AG04449 (cell line): ENCODE results near the gene SLC17A1.

Experiments
- CTCF ChIA-PET: fragments of 350-600 bp; formaldehyde crosslinking; extraction: SDS; loops from one replicate; lab custom pipeline; 2021; ENCODE audit warnings: antibody characterized with exemption; lab: Yijun Ruan, JAX
- POLR2A ChIA-PET: fragments of 400-600, 350-600 bp; formaldehyde crosslinking; extraction: SDS; loops from one replicate; lab custom pipeline; 2020; ENCODE audit warnings: antibody characterized with exemption, inconsistent platforms; lab: Yijun Ruan, JAX
- DNase-seq: peaks from one replicate; pipeline ENCODE4 v3.0.0-alpha.2; 2010; ENCODE audit warnings: low read depth, low spot score
- H3K4me3 ChIP-seq: 2 replicates; pipeline ENCODE4 v1.5.1; 2011; ENCODE audit warnings: low read depth, mild to moderate bottlenecking, control low read depth, low read length
- TF ChIP-seq, protein P1 (sequence below): IDR thresholded peaks from one replicate; pipeline ENCODE4 v1.5.1; 2011; ENCODE audit warnings: mild to moderate bottlenecking, moderate library complexity, low read length, control low read depth, inconsistent platforms; ENCODE audit not compliant: insufficient read depth; ENCODE audit errors: missing control alignments

SLC17A1 gene

GRCh38 chr6:25829375-25829774 lies 2.5 kb downstream of the SLC17A1 start:
- DNase-seq, result no peak
- TF ChIP-seq, protein P1, sequence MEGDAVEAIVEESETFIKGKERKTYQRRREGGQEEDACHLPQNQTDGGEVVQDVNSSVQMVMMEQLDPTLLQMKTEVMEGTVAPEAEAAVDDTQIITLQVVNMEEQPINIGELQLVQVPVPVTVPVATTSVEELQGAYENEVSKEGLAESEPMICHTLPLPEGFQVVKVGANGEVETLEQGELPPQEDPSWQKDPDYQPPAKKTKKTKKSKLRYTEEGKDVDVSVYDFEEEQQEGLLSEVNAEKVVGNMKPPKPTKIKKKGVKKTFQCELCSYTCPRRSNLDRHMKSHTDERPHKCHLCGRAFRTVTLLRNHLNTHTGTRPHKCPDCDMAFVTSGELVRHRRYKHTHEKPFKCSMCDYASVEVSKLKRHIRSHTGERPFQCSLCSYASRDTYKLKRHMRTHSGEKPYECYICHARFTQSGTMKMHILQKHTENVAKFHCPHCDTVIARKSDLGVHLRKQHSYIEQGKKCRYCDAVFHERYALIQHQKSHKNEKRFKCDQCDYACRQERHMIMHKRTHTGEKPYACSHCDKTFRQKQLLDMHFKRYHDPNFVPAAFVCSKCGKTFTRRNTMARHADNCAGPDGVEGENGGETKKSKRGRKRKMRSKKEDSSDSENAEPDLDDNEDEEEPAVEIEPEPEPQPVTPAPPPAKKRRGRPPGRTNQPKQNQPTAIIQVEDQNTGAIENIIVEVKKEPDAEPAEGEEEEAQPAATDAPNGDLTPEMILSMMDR, result no peak
- POLR2A ChIA-PET, result no interaction called here
- no peak overlapping the region for H3K4me3 ChIP-seq
- CTCF ChIA-PET, result no interaction called here

DNA sequence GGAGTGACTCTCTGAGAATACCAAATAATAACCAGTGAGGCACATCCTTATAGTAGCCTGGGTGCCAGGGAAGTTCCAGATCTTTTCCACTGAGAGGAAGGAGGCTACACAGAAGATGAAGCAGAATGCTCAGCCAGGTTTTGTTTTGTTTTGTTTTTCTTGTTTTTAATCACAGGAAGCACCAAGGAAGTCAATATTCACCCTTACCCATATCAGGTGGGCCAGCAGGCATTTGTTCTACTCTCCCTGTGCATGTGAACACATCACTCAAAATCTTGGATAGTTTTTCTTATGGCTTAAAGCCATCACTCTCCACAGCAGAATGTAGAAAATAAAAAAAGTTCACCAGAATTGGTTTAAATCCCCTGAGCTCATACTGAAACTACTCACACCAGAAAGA lies 10.5 kb downstream of the SLC17A1 start:
- CTCF ChIA-PET, result no interaction called here
- POLR2A ChIA-PET, result no interaction called here
- DNase-seq, result no peak

GRCh38 chr6:25816252-25816651 lies 15.6 kb downstream of the SLC17A1 start:
- DNase-seq, result no peak
- no peak overlapping the region for H3K4me3 ChIP-seq
- TF ChIP-seq, protein P1, result no peak
- ChIA-PET POLR2A (no interaction called here), CTCF (no interaction called here)

More for the DNA sequence above, 10.5 kb downstream of the SLC17A1 start:
- TF ChIP-seq, protein P1, result no peak
- H3K4me3 ChIP-seq, result no peak overlapping the region

DNA sequence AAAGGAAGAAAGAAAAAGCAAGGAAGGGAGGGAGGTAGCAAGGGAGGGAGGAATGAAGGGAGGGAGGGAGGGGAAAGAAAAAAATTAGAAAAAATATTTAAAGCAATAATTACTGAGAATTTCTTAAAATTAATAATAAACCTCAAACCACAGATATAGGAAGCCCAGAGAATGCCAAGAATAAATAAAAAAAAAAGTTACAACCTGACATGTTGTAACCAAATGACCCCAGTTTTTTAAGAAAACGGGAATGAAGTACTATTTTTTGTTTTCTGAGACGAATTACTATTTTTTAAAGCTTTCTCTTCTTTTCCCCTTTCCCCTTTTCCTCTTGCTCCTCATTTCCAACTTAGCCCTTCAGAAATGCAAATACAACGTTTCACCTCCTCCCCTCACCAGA lies 16.7 kb downstream of the SLC17A1 start:
- no peak overlapping the region for H3K4me3 ChIP-seq
- ChIA-PET CTCF (no interaction called here), POLR2A (no interaction called here)
- TF ChIP-seq, protein P1, result no peak
- DNase-seq, result no peak

DNA sequence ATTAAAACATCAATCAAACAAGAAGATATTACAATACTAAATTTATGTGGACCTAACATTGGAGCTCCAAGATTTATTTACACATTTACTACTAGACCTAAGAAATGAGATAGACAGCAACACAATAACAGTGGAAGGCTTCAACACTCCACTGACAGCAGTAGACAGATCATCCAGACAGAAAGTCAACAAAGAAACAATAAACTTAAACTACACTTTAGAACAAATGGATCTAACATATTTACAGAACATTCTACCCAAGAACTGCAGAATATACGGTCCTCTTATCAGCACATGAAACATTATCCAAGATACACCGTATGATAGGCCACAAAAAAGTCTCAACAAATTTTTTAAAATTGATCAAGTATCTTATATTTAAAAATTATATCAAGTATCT lies 27.0 kb downstream of the SLC17A1 start:
- ChIA-PET POLR2A (no interaction called here), CTCF (interaction anchor here (1.4 to 2.6 kb wide), 2 partner anchors 16 to 198 kb away, joined by 4 to 12 read pairs; no protein-coding TSS in a partner anchor)
- TF ChIP-seq, protein P1, result no peak

DNA sequence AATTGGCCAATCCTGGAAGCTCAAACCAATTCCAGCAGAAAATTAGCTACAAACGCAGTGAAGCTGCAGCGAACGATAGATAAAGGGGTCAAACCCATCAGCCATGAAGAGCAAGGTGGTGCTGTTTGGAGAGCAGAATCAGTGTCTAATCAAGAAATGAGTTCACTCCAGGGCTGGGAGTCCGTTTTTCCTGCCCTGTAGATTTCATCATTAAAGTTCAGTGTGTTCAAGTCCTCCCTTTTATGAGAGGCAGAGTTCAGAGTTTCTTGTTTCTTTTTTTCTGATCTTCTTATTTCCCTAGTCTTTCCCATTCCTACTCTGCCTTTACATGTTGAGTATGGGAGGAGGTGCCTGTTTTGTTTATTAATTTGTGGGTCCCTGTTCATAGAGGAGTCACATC lies 30.4 kb downstream of the SLC17A1 start:
- POLR2A ChIA-PET, result no interaction called here
- no peak overlapping the region for H3K4me3 ChIP-seq
- TF ChIP-seq, protein P1, result no peak
- DNase-seq, result no peak
- CTCF ChIA-PET, result no interaction called here

More for the DNA sequence above, 27.0 kb downstream of the SLC17A1 start:
- H3K4me3 ChIP-seq, result no peak overlapping the region
- DNase-seq, result no peak
